Testis (tissue), 2 donors: Measurements from ENCODE around the gene ORC3.

Experiments used
- POLR2A ChIP-seq: fragments of 450-650 bp; IDR thresholded peaks from one replicate; pipeline ENCODE4 v1.6.1; 2017; ENCODE audit warnings: antibody characterized with exemption, mild to moderate bottlenecking, moderate library complexity
- TF ChIP-seq, protein P1 (sequence below), 3 experiments: fragments of 450-650 bp in 2 of 3; fragments of 200-600 bp in 1 of 3; sonication (generic) in 1 of 3; IDR thresholded peaks; one replicate each; pipeline ENCODE4 v1.5.1; 2016 to 2019; ENCODE audit warnings: antibody characterized with exemption in 3 of 3, mild to moderate bottlenecking in 2 of 3, moderate library complexity in 1 of 3

DNA sequence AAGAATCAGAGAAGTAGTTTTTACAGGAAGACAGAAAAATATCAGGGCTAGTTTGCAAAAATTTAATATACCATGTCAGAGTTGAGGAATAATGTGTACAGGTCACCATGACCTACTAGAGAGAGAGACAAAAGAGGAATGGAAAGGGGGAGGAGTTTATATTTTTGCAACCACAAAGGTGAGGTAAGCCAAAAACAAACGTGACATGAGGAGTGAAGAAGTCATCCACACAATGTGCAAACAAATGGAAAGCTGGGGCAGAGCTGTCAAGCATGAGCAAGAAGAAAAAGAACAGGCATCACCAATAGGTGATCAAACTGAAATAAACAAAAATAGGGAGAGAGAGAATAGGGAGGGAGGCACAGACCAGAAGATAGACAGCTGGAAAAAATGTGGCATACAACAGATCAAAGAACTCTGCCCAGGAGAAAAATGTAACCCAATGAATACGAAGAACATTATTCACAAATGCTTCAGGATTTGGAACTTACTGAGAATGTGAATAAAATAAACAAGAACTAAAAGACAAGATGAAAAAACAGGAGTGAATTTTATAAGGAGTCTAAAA, 15.6 kb upstream of the ORC3 start:
- TF ChIP-seq, protein P1, sequence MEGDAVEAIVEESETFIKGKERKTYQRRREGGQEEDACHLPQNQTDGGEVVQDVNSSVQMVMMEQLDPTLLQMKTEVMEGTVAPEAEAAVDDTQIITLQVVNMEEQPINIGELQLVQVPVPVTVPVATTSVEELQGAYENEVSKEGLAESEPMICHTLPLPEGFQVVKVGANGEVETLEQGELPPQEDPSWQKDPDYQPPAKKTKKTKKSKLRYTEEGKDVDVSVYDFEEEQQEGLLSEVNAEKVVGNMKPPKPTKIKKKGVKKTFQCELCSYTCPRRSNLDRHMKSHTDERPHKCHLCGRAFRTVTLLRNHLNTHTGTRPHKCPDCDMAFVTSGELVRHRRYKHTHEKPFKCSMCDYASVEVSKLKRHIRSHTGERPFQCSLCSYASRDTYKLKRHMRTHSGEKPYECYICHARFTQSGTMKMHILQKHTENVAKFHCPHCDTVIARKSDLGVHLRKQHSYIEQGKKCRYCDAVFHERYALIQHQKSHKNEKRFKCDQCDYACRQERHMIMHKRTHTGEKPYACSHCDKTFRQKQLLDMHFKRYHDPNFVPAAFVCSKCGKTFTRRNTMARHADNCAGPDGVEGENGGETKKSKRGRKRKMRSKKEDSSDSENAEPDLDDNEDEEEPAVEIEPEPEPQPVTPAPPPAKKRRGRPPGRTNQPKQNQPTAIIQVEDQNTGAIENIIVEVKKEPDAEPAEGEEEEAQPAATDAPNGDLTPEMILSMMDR (IDR thresholded peaks at IDR 0.05) = no peak
- TF ChIP-seq POLR2A = no peak
